SK-N-SH treated with all-trans-retinoic acid at 6 μM for 48 hours (cell line): ENCODE measurements around the gene MMP25.

ENCODE experiments used
- ATAC-seq: fragments of 200-7000 bp; cut with Tn5 transposase; 3 replicates; pipeline ENCODE4 v1.9.1; 2020; ENCODE audit warnings: mild to moderate bottlenecking, moderate library complexity
- ARNTL ChIP-seq: fragments of 450-650 bp; formaldehyde crosslinking; IDR thresholded peaks from 2 replicates; pipeline ENCODE4 v1.5.0; 2020; ENCODE audit warnings: low read depth, mild to moderate bottlenecking, moderate library complexity, borderline replicate concordance
- BACH2 ChIP-seq: fragments of 250-450 bp; sonication (Bioruptor Pico); IDR thresholded peaks from 2 replicates; pipeline ENCODE4 v1.9.0; 2021; ENCODE audit warnings: mild to moderate bottlenecking, borderline replicate concordance
- CREB5 ChIP-seq: fragments of 250-450 bp; sonication (Bioruptor Pico); IDR thresholded peaks from 2 replicates; pipeline ENCODE4 v1.5.1; 2020; ENCODE audit warnings: low read depth, mild to moderate bottlenecking, moderate library complexity
- CSDC2 ChIP-seq: fragments of 250-450 bp; sonication (Bioruptor Pico); IDR thresholded peaks from 2 replicates; pipeline ENCODE4 v1.5.0; 2020; ENCODE audit warnings: mild to moderate bottlenecking, moderate library complexity
- ESRRG ChIP-seq: fragments of 250-450 bp; sonication (Bioruptor Pico); IDR thresholded peaks from 2 replicates; pipeline ENCODE4 v1.6.1; 2021; ENCODE audit warnings: mild to moderate bottlenecking
- GLIS3 ChIP-seq: fragments of 250-450 bp; sonication (Bioruptor Pico); IDR thresholded peaks from 2 replicates; pipeline ENCODE4 v1.5.0; 2020; ENCODE audit warnings: mild to moderate bottlenecking, moderate library complexity
- ISL1 ChIP-seq: fragments of 250-450 bp; sonication (Bioruptor Pico); IDR thresholded peaks from 2 replicates; pipeline ENCODE4 v2.1.2; 2022; ENCODE audit warnings: mild to moderate bottlenecking, moderate library complexity
- OSR1 ChIP-seq: fragments of 250-450 bp; sonication (Bioruptor Pico); IDR thresholded peaks from 2 replicates; pipeline ENCODE4 v1.8.0; 2022; ENCODE audit warnings: moderate library complexity, mild to moderate bottlenecking, inconsistent platforms
- PATZ1 ChIP-seq: fragments of 250-450 bp; sonication (Bioruptor Pico); IDR thresholded peaks from 2 replicates; pipeline ENCODE4 v1.8.0; 2020; ENCODE audit warnings: mild to moderate bottlenecking, moderate library complexity, borderline replicate concordance
- PPARA ChIP-seq: fragments of 250-450 bp; sonication (Bioruptor Pico); IDR thresholded peaks from 2 replicates; pipeline ENCODE4 v1.5.0; 2020; ENCODE audit warnings: mild to moderate bottlenecking, borderline replicate concordance
- RARB ChIP-seq: fragments of 250-450 bp; sonication (Bioruptor Pico); IDR thresholded peaks from 2 replicates; pipeline ENCODE4 v1.8.0; 2021; ENCODE audit warnings: mild to moderate bottlenecking, moderate library complexity
- SNAI2 ChIP-seq: fragments of 250-450 bp; sonication (Bioruptor Pico); IDR thresholded peaks from 2 replicates; pipeline ENCODE4 v1.5.0; 2020; ENCODE audit warnings: mild to moderate bottlenecking, moderate library complexity
- TCF4 ChIP-seq: fragments of 250-450 bp; sonication (Bioruptor Pico); IDR thresholded peaks from 2 replicates; pipeline ENCODE4 v1.8.0; 2021; ENCODE audit warnings: mild to moderate bottlenecking, moderate library complexity, borderline replicate concordance
- TSHZ2 ChIP-seq: fragments of 250-450 bp; sonication (Bioruptor Pico); IDR thresholded peaks from 2 replicates; pipeline ENCODE4 v1.5.0; 2020; ENCODE audit warnings: mild to moderate bottlenecking, moderate library complexity
- ZC3H10 ChIP-seq: fragments of 250-450 bp; sonication (Bioruptor Pico); IDR thresholded peaks from 2 replicates; pipeline ENCODE4 v1.5.1; 2021; ENCODE audit warnings: mild to moderate bottlenecking, moderate library complexity
- ZFP3 ChIP-seq: fragments of 250-450 bp; sonication (Bioruptor Pico); IDR thresholded peaks from 2 replicates; pipeline ENCODE4 v1.5.0; 2020; ENCODE audit warnings: mild to moderate bottlenecking, moderate library complexity
- ZFP30 ChIP-seq: fragments of 450-650 bp; formaldehyde crosslinking; IDR thresholded peaks from 2 replicates; pipeline ENCODE4 v1.5.0; 2022; ENCODE audit warnings: mild to moderate bottlenecking, moderate library complexity
- ZNF565 ChIP-seq: fragments of 450-650 bp; formaldehyde crosslinking; conservative IDR thresholded peaks from 2 replicates; pipeline ENCODE4 v1.5.0; 2020; ENCODE audit warnings: low read depth, mild to moderate bottlenecking, moderate library complexity
- ZNF70 ChIP-seq: fragments of 450-650 bp; formaldehyde crosslinking; IDR thresholded peaks from 2 replicates; pipeline ENCODE4 v1.5.0; 2020; ENCODE audit warnings: mild to moderate bottlenecking, moderate library complexity
- ZNF8 ChIP-seq: fragments of 450-650 bp; formaldehyde crosslinking; IDR thresholded peaks from 2 replicates; pipeline ENCODE4 v1.5.0; 2020; ENCODE audit warnings: mild to moderate bottlenecking, moderate library complexity

Gene MMP25

GRCh38 chr16:3036726-3037315 lies 9.5 kb upstream of the MMP25 start, which contains the start of gene BICDL2:
TSS of gene BICDL2 (minus strand) at chr16:3036944. CDS start at chr16:3035496, 1,448 bp downstream.
- TF ChIP-seq ZNF565 (no peak), CSDC2 (no peak), PPARA (CRISPR knock-in tag) (no peak), ZNF70 (CRISPR knock-in tag) (no peak), OSR1 (CRISPR knock-in tag) (no peak), CREB5 (CRISPR knock-in tag) (no peak), TCF4 (no peak), ESRRG (CRISPR knock-in tag) (no peak), BACH2 (CRISPR knock-in tag) (no peak), ZC3H10 (no peak), RARB (no peak), ZFP30 (no peak), PATZ1 (CRISPR knock-in tag) (no peak), SNAI2 (no peak)
- TF ChIP-seq, all 23 proteins: peak for 0
- no peak for ATAC-seq

GRCh38 chr16:3038256-3038655 lies 8.1 kb upstream of the MMP25 start:
- TF ChIP-seq PATZ1 (CRISPR knock-in tag), result no peak
- no peak for TF ChIP-seq CREB5 (CRISPR knock-in tag)
- TF ChIP-seq ZFP3, result no peak
- TF ChIP-seq ZNF8, result no peak
- TF ChIP-seq GLIS3 (CRISPR knock-in tag), result no peak
- no peak for TF ChIP-seq ZC3H10
- TF ChIP-seq ZFP30, result no peak
- no peak for TF ChIP-seq PPARA (CRISPR knock-in tag)
- no peak for TF ChIP-seq TCF4
- TF ChIP-seq ARNTL (CRISPR knock-in tag), result no peak
- no peak for TF ChIP-seq TSHZ2
- no peak for TF ChIP-seq OSR1 (CRISPR knock-in tag)
- TF ChIP-seq SNAI2, result no peak
- TF ChIP-seq ZNF70 (CRISPR knock-in tag), result no peak
- peak; percentile 14 for ATAC-seq

- no peak for TF ChIP-seq ARNTL (CRISPR knock-in tag)
- no peak for TF ChIP-seq BACH2 (CRISPR knock-in tag)
- no peak for TF ChIP-seq ISL1 (CRISPR knock-in tag)
- no peak for TF ChIP-seq ZNF565
- TF ChIP-seq PPARA (CRISPR knock-in tag), result no peak
- TF ChIP-seq CSDC2, result no peak
- no peak for TF ChIP-seq TSHZ2
- TF ChIP-seq RARB, result no peak
- no peak for TF ChIP-seq TCF4
- no peak for ATAC-seq
Observed at GRCh38 chr16:3038896-3039295, 7.5 kb upstream of the MMP25 start.
